Body of pancreas (tissue), 4 donors: ENCODE results near the gene CES3. TPM values are rescaled to one million over a fixed set of nuclear protein-coding genes. Genes with fewer than 3 reads are reported as not detected.

ENCODE experiments used
- ATAC-seq: fragments of 150-250 bp; one replicate; pipeline ENCODE4 v1.9.1; 2016
- DNase-seq, 4 donors: peaks; one replicate each; pipeline ENCODE4 v3.0.0-alpha.2; 2019
- H3K27ac ChIP-seq, 4 donors: fragments of 200-600 bp; sonication (generic); 1 replicate in 3 of 4; 2 replicates in 1 of 4; pipeline versions ENCODE4 v1.5.1 to v1.6.1; 2016 to 2019; ENCODE audit warnings: mild to moderate bottlenecking in 1 of 4, mixed read lengths in 1 of 4, moderate library complexity in 1 of 4
- H3K27me3 ChIP-seq, 2 donors: fragments of 200-600 bp; sonication (generic); one replicate each; pipeline ENCODE4 v1.6.0; 2016; ENCODE audit warnings: mild to moderate bottlenecking in 1 of 2
- H3K36me3 ChIP-seq, 2 donors: fragments of 200-600 bp; sonication (generic); replicated peaks in 1 of 2; 2 replicates each; pipeline ENCODE4 v1.5.1; 2016; ENCODE audit warnings: low read depth in 2 of 2; ENCODE audit not compliant: insufficient read depth in 1 of 2
- H3K4me1 ChIP-seq: fragments of 200-600 bp; sonication (generic); one replicate; pipeline ENCODE4 v1.6.0; 2016
- H3K4me3 ChIP-seq, 2 donors: fragments of 200-600 bp; sonication (generic); 1 replicate in 1 of 2; 2 replicates in 1 of 2; pipeline ENCODE4 v1.5.1; 2016 to 2019
- H3K9me3 ChIP-seq, 3 donors: fragments of 200-600 bp; sonication (generic); 1 replicate in 2 of 3; 2 replicates in 1 of 3; pipeline ENCODE4 v1.5.1; 2016
- CTCF ChIP-seq, 7 experiments: fragments of 450-650 bp in 4 of 7; fragments of 200-600 bp in 3 of 7; sonication (generic) in 3 of 7; IDR thresholded peaks; one replicate each; pipeline ENCODE4 v1.5.1; 2016 to 2019; ENCODE audit warnings: antibody characterized with exemption in 7 of 7
- POLR2A ChIP-seq, 3 donors: fragments of 450-650 bp; IDR thresholded peaks; one replicate each; pipeline ENCODE4 v1.6.1; 2016; ENCODE audit warnings: antibody characterized with exemption in 3 of 3, mild to moderate bottlenecking in 2 of 3
- WGBS, 2 donors: methylation state at CpG; one replicate each; pipeline ENCODE4 v1.1.5; 2017; 5-methylcytosine and 5-hydroxymethylcytosine counted together
- intact Hi-C: fragments of 100-400 bp; cut with DNase I; formaldehyde crosslinking; loops from one replicate; pipeline ENCODE4 v1.15.1; 2023
- total RNA-seq, 2 donors: library from RNA; depleted of rRNA; stranded (reverse); fragments of >200 nt; gene quantifications; one replicate each; pipeline ENCODE4 v1.1.0, GENCODE V29; 2016

The CES3 gene
- total RNA-seq, 2 donors from 2014 or later = 5.2 to 5.6 TPM

DNA sequence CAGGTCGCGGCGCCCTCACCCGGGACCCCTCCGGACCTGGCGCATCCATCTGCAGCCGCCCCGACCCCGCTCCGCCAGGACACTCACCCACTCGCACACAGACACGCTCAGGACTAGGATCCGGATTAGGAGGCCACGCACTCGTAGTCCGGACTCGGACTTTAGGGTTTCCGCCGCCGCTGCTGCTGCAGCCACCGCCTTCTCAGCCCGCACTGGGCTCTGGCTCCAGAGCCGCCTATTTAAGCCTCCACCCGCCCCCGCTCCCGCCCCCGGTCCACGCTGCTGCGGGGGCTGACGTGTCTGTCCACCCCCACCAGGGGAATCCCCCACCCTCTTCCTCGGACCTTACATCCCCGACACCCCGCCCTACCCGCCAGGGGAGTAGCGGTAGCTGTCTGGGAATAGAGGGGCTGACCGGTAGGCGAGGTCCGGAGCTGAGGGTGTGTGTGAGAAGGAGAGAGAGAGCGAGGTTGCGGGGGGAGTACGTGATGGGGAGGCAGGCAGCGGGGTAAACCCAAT, 35.7 kb upstream of the CES3 start, which contains the start of gene RRAD:
RRAD (minus strand) TSS at position 214 of the 519 bp plus-strand sequence. CDS start 356 bp downstream, outside the sequence.
- intact Hi-C loops = no loop called here
- TF ChIP-seq POLR2A (IDR thresholded peaks at IDR 0.05) (peak in 1 of 3 donors; percentile 11), CTCF (IDR thresholded peaks at IDR 0.05) (no peak)
- no peaks in the 10 kb centered on the region for H3K9me3 ChIP-seq
- H3K27ac ChIP-seq = no peak within 1 kb of the TSS
- H3K36me3 ChIP-seq = no peaks in the 10 kb centered on the region
- 11 to 47% methylated on average over 12 to 36 of the region's 42 CpGs for WGBS, 2 donors
- DNase-seq = no peak
- peaks cover 19% of the 10 kb centered on the region for H3K4me1 ChIP-seq
- no peak within 1 kb of the TSS for H3K4me3 ChIP-seq
- peak; percentile 10 for ATAC-seq
- peaks cover 0 to 12% of the 10 kb centered on the region in 2 donors for H3K27me3 ChIP-seq

DNA sequence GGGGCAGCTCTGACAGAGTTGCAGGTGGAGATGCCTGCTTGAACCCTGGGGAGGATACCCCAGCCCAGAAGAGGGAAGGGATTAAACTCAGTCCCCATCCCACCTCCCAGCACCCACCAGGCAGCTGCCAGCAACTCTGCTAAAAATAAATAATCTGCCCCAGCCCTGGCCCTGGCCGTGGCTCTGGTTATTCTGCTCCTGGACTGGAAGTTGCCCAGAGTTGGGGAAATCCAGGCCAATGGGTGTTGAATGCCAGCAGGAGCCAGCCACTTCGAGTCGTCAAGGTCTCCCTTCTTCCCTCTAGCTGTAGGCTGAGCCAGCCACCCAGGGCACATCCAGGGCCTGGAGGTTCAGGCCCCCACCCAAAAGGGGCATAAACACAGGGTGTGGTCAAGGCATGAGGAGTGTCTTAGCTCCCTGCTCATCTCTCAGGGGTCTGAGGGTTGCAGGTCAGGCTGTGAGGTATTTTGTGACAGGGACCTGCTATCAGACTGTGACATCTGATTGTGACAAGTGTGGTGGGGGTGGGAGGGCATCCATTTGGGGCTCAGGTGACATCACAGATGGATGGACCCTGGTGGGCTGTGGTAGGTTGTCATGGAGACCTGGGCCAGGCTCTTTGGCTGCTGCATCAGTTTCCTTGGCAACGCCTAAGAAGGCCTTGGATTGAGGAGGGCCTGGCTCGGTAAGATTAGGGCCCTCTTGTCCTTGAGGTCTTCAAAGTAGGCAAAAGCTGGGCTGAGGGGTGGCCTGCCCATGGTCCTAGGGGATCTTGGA, 34.7 kb upstream of the CES3 start:
- 33% methylated on average over 5 of the region's 5 CpGs; no CpG with 5 or more reads in 1 of the 2 donors for WGBS, 2 donors
- Histone ChIP-seq H3K27me3 (peaks cover 0 to 12% of the 10 kb centered on the region in 2 donors), H3K9me3 (no peaks in the 10 kb centered on the region), H3K4me3 (no peak overlapping the region), H3K27ac (no peak overlapping the region), H3K36me3 (no peaks in the 10 kb centered on the region), H3K4me1 (peaks cover 19% of the 10 kb centered on the region)
- no peak for ATAC-seq
- intact Hi-C loops = no loop called here
- no peak for TF ChIP-seq POLR2A (IDR thresholded peaks at IDR 0.05)
- no peak for TF ChIP-seq CTCF (IDR thresholded peaks at IDR 0.05)
- peak in 1 of 4 donors; percentile 38 for DNase-seq

GRCh38 chr16:66926961-66927436, 34.1 kb upstream of the CES3 start:
- intact Hi-C loops = no loop called here
- no peak overlapping the region for H3K4me3 ChIP-seq
- TF ChIP-seq CTCF (IDR thresholded peaks at IDR 0.05) = no peak
- TF ChIP-seq POLR2A (IDR thresholded peaks at IDR 0.05) = no peak
- H3K9me3 ChIP-seq = no peaks in the 10 kb centered on the region
- no peaks in the 10 kb centered on the region for H3K36me3 ChIP-seq
- peaks cover 19% of the 10 kb centered on the region for H3K4me1 ChIP-seq
- ATAC-seq (no peak), DNase-seq (no peak)
- H3K27ac ChIP-seq = no peak overlapping the region
- 68% methylated on average over 3 of the region's 3 CpGs; no CpG with 5 or more reads in 1 of the 2 donors for WGBS, 2 donors
- H3K27me3 ChIP-seq = peaks cover 0 to 12% of the 10 kb centered on the region in 2 donors

- 85 to 95% methylated on average over 4 to 8 of the region's 8 CpGs for WGBS, 2 donors
- intact Hi-C loops = no loop called here
- H3K27me3 ChIP-seq = peaks cover 0 to 12% of the 10 kb centered on the region in 2 donors
Measured at GRCh38 chr16:66927918-66928649, 33.0 kb upstream of the CES3 start.

More at GRCh38 chr16:66927918-66928649, 33.0 kb upstream of the CES3 start:
- ATAC-seq (no peak), DNase-seq (no peak)
- H3K4me3 ChIP-seq = no peak overlapping the region
- no peaks in the 10 kb centered on the region for H3K36me3 ChIP-seq
- peaks cover 28% of the 10 kb centered on the region for H3K4me1 ChIP-seq
- H3K9me3 ChIP-seq = no peaks in the 10 kb centered on the region
- no peak for TF ChIP-seq POLR2A (IDR thresholded peaks at IDR 0.05)
- TF ChIP-seq CTCF (IDR thresholded peaks at IDR 0.05) = no peak
- no peak overlapping the region for H3K27ac ChIP-seq
